Endothelial cell of umbilical vein (primary cell): ENCODE results near the gene ZNF526.

Experiments
- POLR2A ChIP-seq: IDR thresholded peaks from 2 replicates; pipeline ENCODE4 v1.6.1; 2012; ENCODE audit warnings: low read depth, mild to moderate bottlenecking, control low read depth, low read length
- TF ChIP-seq, protein P1 (sequence below), 2 donors: IDR thresholded peaks; 1 replicate in 1 of 2; 2 replicates in 1 of 2; pipeline ENCODE4 v1.5.1; 2011; ENCODE audit warnings: low read length in 2 of 2, mild to moderate bottlenecking in 2 of 2, moderate library complexity in 2 of 2, control low read depth in 1 of 2, inconsistent platforms in 1 of 2, low read depth in 1 of 2; ENCODE audit not compliant: insufficient read depth in 1 of 2; ENCODE audit errors: extremely low read depth in 1 of 2

DNA sequence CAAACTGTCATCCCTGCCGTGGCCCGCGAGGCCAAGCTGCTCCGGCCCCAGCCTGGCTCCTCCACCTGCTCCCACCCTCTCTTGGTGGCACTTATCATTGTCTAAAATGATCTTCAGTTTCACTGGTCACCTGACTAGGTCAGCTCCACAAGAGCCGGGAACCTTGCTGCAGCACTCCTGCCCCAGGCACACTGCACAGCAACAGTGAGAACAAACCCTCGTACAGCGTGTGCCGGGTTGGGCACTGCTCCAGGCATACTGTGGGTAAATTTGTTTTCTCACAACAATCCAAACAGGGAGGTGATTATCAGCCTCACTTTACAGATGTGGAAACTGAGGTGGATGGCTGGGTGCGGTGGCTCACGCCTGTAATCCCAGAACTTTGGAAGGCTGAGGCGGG, 11.5 kb upstream of the ZNF526 start:
- TF ChIP-seq, protein P1, sequence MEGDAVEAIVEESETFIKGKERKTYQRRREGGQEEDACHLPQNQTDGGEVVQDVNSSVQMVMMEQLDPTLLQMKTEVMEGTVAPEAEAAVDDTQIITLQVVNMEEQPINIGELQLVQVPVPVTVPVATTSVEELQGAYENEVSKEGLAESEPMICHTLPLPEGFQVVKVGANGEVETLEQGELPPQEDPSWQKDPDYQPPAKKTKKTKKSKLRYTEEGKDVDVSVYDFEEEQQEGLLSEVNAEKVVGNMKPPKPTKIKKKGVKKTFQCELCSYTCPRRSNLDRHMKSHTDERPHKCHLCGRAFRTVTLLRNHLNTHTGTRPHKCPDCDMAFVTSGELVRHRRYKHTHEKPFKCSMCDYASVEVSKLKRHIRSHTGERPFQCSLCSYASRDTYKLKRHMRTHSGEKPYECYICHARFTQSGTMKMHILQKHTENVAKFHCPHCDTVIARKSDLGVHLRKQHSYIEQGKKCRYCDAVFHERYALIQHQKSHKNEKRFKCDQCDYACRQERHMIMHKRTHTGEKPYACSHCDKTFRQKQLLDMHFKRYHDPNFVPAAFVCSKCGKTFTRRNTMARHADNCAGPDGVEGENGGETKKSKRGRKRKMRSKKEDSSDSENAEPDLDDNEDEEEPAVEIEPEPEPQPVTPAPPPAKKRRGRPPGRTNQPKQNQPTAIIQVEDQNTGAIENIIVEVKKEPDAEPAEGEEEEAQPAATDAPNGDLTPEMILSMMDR (IDR thresholded peaks at IDR 0.05; ENCODE audit: extremely low read depth in 1 of 2, insufficient read depth in 1 of 2, low read depth in 1 of 2, low read length in 2 of 2), result no peak
- no peak for TF ChIP-seq POLR2A
